Endothelial cell (in vitro differentiated cells): ENCODE data around the gene PRPSAP1. TPM values are rescaled to one million over a fixed set of nuclear protein-coding genes. Genes with fewer than 3 reads are reported as not detected.
A peak's percentile ranks its signal among the peaks of the same experiment; 100 is the strongest.
"Not testable (repeated sequence)": the region's sequence is repeated elsewhere in the genome, so short reads cannot be mapped to it uniquely, and the experiment has no call there.

Experiments used
- DNase-seq: peaks from one replicate; pipeline ENCODE4 v3.0.0; 2021; ENCODE audit warnings: low spot score
- H3K27ac Mint-ChIP-seq: one replicate; pipeline ENCODE4 v1.8.0; 2021; ENCODE audit warnings: mixed read lengths, inconsistent platforms; ENCODE audit not compliant: unreplicated experiment
- H3K27me3 Mint-ChIP-seq: one replicate; pipeline ENCODE4 v1.8.0; 2021; ENCODE audit warnings: mild to moderate bottlenecking, moderate library complexity, mixed read lengths, inconsistent platforms; ENCODE audit not compliant: unreplicated experiment
- H3K36me3 Mint-ChIP-seq: one replicate; pipeline ENCODE4 v1.8.0; 2021; ENCODE audit warnings: mild to moderate bottlenecking, low read depth, mixed read lengths, inconsistent platforms; ENCODE audit not compliant: unreplicated experiment
- H3K4me1 Mint-ChIP-seq: one replicate; pipeline ENCODE4 v1.8.0; 2021; ENCODE audit warnings: mild to moderate bottlenecking, mixed read lengths, inconsistent platforms; ENCODE audit not compliant: unreplicated experiment
- H3K4me3 Mint-ChIP-seq: one replicate; pipeline ENCODE4 v1.8.0; 2021; ENCODE audit warnings: mild to moderate bottlenecking, mixed read lengths, inconsistent platforms; ENCODE audit not compliant: unreplicated experiment
- H3K9me3 Mint-ChIP-seq: one replicate; pipeline ENCODE4 v1.8.0; 2021; ENCODE audit warnings: mixed read lengths, inconsistent platforms; ENCODE audit not compliant: unreplicated experiment
- CTCF ChIP-seq: fragments of 200-600 bp; sonication (generic); IDR thresholded peaks from one replicate; pipeline ENCODE4 v1.5.0; 2021; ENCODE audit warnings: antibody characterized with exemption; ENCODE audit not compliant: unreplicated experiment
- total RNA-seq: library from RNA; stranded (reverse); fragmentation: NEBNext Ultra II Directional; extraction: Animal tissue kit (Norgen Biotek cat#: 25700); gene quantifications from one replicate; pipeline ENCODE4 v1.2.1, GENCODE V29; 2021; ENCODE audit not compliant: unreplicated experiment

PRPSAP1 gene
- total RNA-seq, 1 donor from 2014 or later = 136 TPM

GRCh38 chr17:76270770-76271668, 82.7 kb downstream of the PRPSAP1 start:
- Mint-ChIP-seq H3K36me3 (peaks cover 7% of the 10 kb centered on the region), H3K27me3 (peaks cover 26% of the 10 kb centered on the region), H3K9me3 (no peaks in the 10 kb centered on the region), H3K4me3 (no peak overlapping the region), H3K4me1 (peaks cover 23% of the 10 kb centered on the region), H3K27ac (peak overlapping the region; percentile 36)
- TF ChIP-seq CTCF = no peak
- DNase-seq = no peak

GRCh38 chr17:76270127-76270592, 83.6 kb downstream of the PRPSAP1 start:
- Mint-ChIP-seq H3K9me3 (no peaks in the 10 kb centered on the region), H3K4me3 (no peak overlapping the region), H3K4me1 (peaks cover 23% of the 10 kb centered on the region), H3K27ac (peak overlapping the region; percentile 15), H3K36me3 (peaks cover 7% of the 10 kb centered on the region), H3K27me3 (peaks cover 26% of the 10 kb centered on the region)
- no peak for TF ChIP-seq CTCF
- no peak for DNase-seq

GRCh38 chr17:76268991-76269981, 84.4 kb downstream of the PRPSAP1 start:
- H3K4me1 Mint-ChIP-seq = peaks cover 28% of the 10 kb centered on the region
- H3K9me3 Mint-ChIP-seq = no peaks in the 10 kb centered on the region
- peaks cover 27% of the 10 kb centered on the region for H3K27me3 Mint-ChIP-seq
- peaks cover 4% of the 10 kb centered on the region for H3K36me3 Mint-ChIP-seq
- TF ChIP-seq CTCF = no peak
- no peak for DNase-seq
- no peak overlapping the region for H3K4me3 Mint-ChIP-seq
- peak overlapping the region; percentile 70 for H3K27ac Mint-ChIP-seq

- peak overlapping the region; percentile 81 for H3K4me3 Mint-ChIP-seq
- H3K36me3 Mint-ChIP-seq = peaks cover 4% of the 10 kb centered on the region
- TF ChIP-seq CTCF = no peak
- H3K9me3 Mint-ChIP-seq = no peaks in the 10 kb centered on the region
- H3K4me1 Mint-ChIP-seq = peaks cover 36% of the 10 kb centered on the region
- H3K27ac Mint-ChIP-seq = peak overlapping the region; percentile 95
- peak; percentile 49 for DNase-seq
- peaks cover 28% of the 10 kb centered on the region for H3K27me3 Mint-ChIP-seq
Observed at GRCh38 chr17:76268015-76268749, 85.5 kb downstream of the PRPSAP1 start.

GRCh38 chr17:76267581-76268001, 86.1 kb downstream of the PRPSAP1 start:
- H3K4me1 Mint-ChIP-seq = peaks cover 38% of the 10 kb centered on the region
- not testable (repeated sequence) for DNase-seq, H3K36me3 Mint-ChIP-seq, H3K9me3 Mint-ChIP-seq
- peaks cover 33% of the 10 kb centered on the region for H3K27me3 Mint-ChIP-seq
- H3K4me3 Mint-ChIP-seq = peak overlapping the region; percentile 81
- peak overlapping the region; percentile 95 for H3K27ac Mint-ChIP-seq
